GM12878 (cell line): ENCODE data around the gene BZW1. TPM values are rescaled to one million over a fixed set of nuclear protein-coding genes. Genes with fewer than 3 reads are reported as not detected.

Experiments
- BCLAF1 ChIP-seq: fragments of 450-650 bp; IDR thresholded peaks from 2 replicates; pipeline ENCODE4 v1.6.1; 2017; ENCODE audit warnings: antibody characterized with exemption, mild to moderate bottlenecking, moderate library complexity
- EED ChIP-seq: sonication (generic); IDR thresholded peaks from 2 replicates; pipeline ENCODE4 v1.6.1; 2016; ENCODE audit warnings: antibody characterized with exemption, low read depth
- ELK1 ChIP-seq: IDR thresholded peaks from 2 replicates; pipeline ENCODE4 v1.6.1; 2012; ENCODE audit warnings: low read depth, low read length, improper control_type of control experiment
- ETV6 ChIP-seq, 2 experiments: fragments of 450-650 bp in 1 of 2; IDR thresholded peaks in 1 of 2; conservative IDR thresholded peaks in 1 of 2; 2 replicates each; pipeline ENCODE4 v1.6.1; 2014; ENCODE audit warnings: antibody characterized with exemption in 1 of 2, borderline replicate concordance in 1 of 2, low read depth in 1 of 2, mild to moderate bottlenecking in 1 of 2, moderate library complexity in 1 of 2
- FOXK2 ChIP-seq: fragments of 450-650 bp; IDR thresholded peaks from 2 replicates; pipeline ENCODE4 v1.6.1; 2017; ENCODE audit warnings: mild to moderate bottlenecking, moderate library complexity
- HDGF ChIP-seq: fragments of 450-650 bp; IDR thresholded peaks from 2 replicates; pipeline ENCODE4 v1.6.1; 2016; ENCODE audit warnings: antibody characterized with exemption
- IRF5 ChIP-seq: fragments of 450-650 bp; IDR thresholded peaks from 2 replicates; pipeline ENCODE4 v1.6.1; 2017; ENCODE audit warnings: borderline replicate concordance
- KLF5 ChIP-seq: fragments of 450-650 bp; IDR thresholded peaks from 2 replicates; pipeline ENCODE4 v1.6.1; 2014; ENCODE audit warnings: mild to moderate bottlenecking; ENCODE audit not compliant: partially characterized antibody
- RAD51 ChIP-seq: fragments of 450-650 bp; IDR thresholded peaks from 2 replicates; pipeline ENCODE4 v1.6.1; 2016; ENCODE audit warnings: moderate library complexity, mild to moderate bottlenecking, inconsistent platforms
- RBBP5 ChIP-seq: fragments of 200-600 bp; sonication (generic); conservative IDR thresholded peaks from 2 replicates; pipeline ENCODE4 v1.6.1; 2016
- SIX5 ChIP-seq: IDR thresholded peaks from 2 replicates; pipeline ENCODE4 v1.6.1; 2011; ENCODE audit warnings: mild to moderate bottlenecking, low read depth, low read length, moderate library complexity; ENCODE audit not compliant: severe bottlenecking
- SPI1 ChIP-seq: IDR thresholded peaks from 2 replicates; pipeline ENCODE4 v1.6.1; 2011; ENCODE audit warnings: low read depth, mild to moderate bottlenecking, low read length, moderate library complexity, borderline replicate concordance; ENCODE audit not compliant: insufficient read depth
- STAT1 ChIP-seq: fragments of 450-650 bp; conservative IDR thresholded peaks from 2 replicates; pipeline ENCODE4 v1.6.1; 2014; ENCODE audit warnings: antibody characterized with exemption, mild to moderate bottlenecking
- TARDBP ChIP-seq: IDR thresholded peaks from 2 replicates; pipeline ENCODE4 v1.6.1; 2016; ENCODE audit warnings: borderline replicate concordance
- TBL1XR1 ChIP-seq: IDR thresholded peaks from 2 replicates; pipeline ENCODE4 v1.6.1; 2012; ENCODE audit warnings: low read depth, low read length, improper control_type of control experiment
- TCF12 ChIP-seq: IDR thresholded peaks from 2 replicates; pipeline ENCODE4 v1.6.1; 2011; ENCODE audit warnings: low read depth, mild to moderate bottlenecking, low read length
- USF2 ChIP-seq: IDR thresholded peaks from 2 replicates; pipeline ENCODE4 v1.6.1; 2011; ENCODE audit warnings: low read depth, low read length, improper control_type of control experiment, borderline replicate concordance
- ZNF207 ChIP-seq: fragments of 450-650 bp; IDR thresholded peaks from 2 replicates; pipeline ENCODE4 v1.6.1; 2014; ENCODE audit warnings: antibody characterized with exemption, mild to moderate bottlenecking, borderline replicate concordance
- ZNF274 ChIP-seq: IDR thresholded peaks from one replicate; pipeline ENCODE4 v1.8.0; 2011; ENCODE audit not compliant: insufficient read length, insufficient read depth
- polyA plus RNA-seq, 11 experiments: library from polyadenylated mRNA; depleted of rRNA in 4 of 11; unstranded in 6 of 11; stranded (reverse) in 5 of 11; fragments of >200 nt; fragmentation: Nextera tagmentation in 4 of 11; fragmentation: Illumina TruSeq in 1 of 11; extraction: Ambion mirVana in 4 of 11; extraction: Trizol in 1 of 11; gene quantifications; 1 replicate in 1 of 11; 2 replicates in 10 of 11; pipeline versions ENCODE4 v1.2.1 to v1.2.3, GENCODE V29; 2011 to 2016; ENCODE audit warnings: inconsistent platforms in 2 of 11, missing spikeins in 2 of 11, low read depth in 1 of 11
- total RNA-seq, 4 experiments: library from RNA; depleted of rRNA in 3 of 4; stranded (reverse); fragments of >200 nt in 3 of 4; fragmentation: Illumina TruSeq in 1 of 4; extraction: Trizol in 1 of 4; gene quantifications; 2 replicates each; pipeline versions ENCODE4 v1.2.1 to v1.2.3, GENCODE V29; 2013 to 2021

BZW1 gene
- total and polyA plus RNA-seq, 10 of the 15 experiments (the other 5 are each of a cell fraction or from before 2014, with no cell fraction given): 186 to 349 (median 269) TPM

GRCh38 chr2:200811333-200812121, at the start of gene BZW1 (continued):
- TF ChIP-seq USF2 (no peak), ZNF207 (peak; percentile 95; the same call in 1 of the 2 replicates), KLF5 (peak; percentile 99), IRF5 (peak; percentile 85), SPI1 (peak; percentile 68; the same call in 1 of the 2 replicates), TARDBP (no peak), FOXK2 (peak; percentile 99), TCF12 (no peak), BCLAF1 (peak; percentile 95), ELK1 (peak; percentile 76), RAD51 (no peak), TBL1XR1 (no peak), SIX5 (peak; percentile 49), RBBP5 (no peak), ETV6 (conservative IDR thresholded peaks at IDR 0.05 in 1 of 2, IDR thresholded peaks at IDR 0.05 in 1 of 2; ENCODE audit: borderline replicate concordance in 1 of 2, low read depth in 1 of 2) (no peak), EED (no peak), ZNF274 (no peak), STAT1 (no peak; the same call in 1 of the 2 replicates), HDGF (no peak; the same call in 1 of the 2 replicates)
